CMK (cell line): ENCODE data around the gene CSAD.

Experiments used
- DNase-seq: peaks from one replicate; pipeline ENCODE4 v3.0.0-alpha.2; 2010; ENCODE audit warnings: low read depth

CSAD gene

DNA sequence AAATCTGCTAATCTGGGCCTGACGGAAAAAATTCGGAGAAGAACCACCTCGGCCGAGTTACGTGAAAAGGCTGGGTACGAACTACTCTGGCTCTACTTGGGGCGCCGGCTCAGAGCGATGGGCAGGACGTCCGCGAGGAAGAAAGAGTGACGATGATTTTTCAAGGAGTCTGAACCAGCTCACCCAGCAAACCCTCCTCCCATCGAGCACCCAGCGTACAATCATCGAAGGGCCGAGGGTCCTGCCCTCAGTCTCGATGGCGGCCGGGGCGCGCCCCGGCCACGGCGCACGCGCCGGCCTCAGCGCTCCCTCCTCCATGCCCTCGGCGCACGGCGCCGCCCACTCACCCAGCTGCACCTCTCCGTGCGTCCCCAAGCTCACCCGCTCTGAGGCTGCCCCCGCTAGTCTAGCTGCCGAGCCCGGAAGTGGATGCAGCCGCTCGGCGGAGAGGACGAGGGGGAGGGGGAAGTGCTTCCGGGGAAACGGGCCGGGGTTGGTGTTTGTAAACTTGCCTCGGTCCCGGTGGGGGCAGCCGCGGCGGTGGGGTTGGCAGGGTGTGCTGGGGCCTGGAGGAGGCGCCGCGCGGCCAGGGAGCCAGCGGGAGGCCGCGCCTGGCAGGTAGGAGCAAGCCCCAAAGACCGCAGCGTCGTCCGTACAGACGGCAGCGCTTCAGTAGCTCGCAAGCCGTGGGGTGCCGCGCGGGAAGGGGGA, at the start of gene CSAD, which contains the start of gene ZNF740:
Gene CSAD (minus strand): TSS at position 706 of the 711 bp plus-strand sequence. CDS start 7,455 bp downstream, outside the sequence.
Gene ZNF740 (plus strand): TSS at position 503 of the 711 bp plus-strand sequence. CDS start 1,262 bp downstream, outside the sequence.
- DNase-seq: peak; percentile 96

- no peak for DNase-seq
These were observed 49.6 kb upstream of the CSAD start for GRCh38 chr12:53230108-53230845.

DNA sequence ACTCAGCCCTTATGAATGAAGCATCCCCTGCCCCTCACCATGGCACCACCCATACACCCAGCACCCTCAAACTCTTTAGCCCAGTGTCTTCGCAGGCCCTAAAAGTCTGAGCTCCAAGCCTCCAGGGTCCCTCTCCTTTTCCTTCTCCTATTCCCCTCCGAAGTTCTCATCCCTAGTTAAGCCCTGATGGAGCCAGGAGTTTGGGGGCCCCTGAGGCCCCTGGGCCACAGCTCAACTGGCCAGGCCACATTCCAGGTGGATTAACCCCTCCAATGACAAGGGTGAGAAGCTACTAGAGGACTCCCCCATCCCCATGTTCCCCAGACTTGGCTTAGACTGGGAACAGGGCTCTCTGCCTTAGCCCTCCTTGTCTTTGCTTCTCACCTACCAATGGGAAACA, 48.7 kb upstream of the CSAD start:
- DNase-seq: no peak

DNA sequence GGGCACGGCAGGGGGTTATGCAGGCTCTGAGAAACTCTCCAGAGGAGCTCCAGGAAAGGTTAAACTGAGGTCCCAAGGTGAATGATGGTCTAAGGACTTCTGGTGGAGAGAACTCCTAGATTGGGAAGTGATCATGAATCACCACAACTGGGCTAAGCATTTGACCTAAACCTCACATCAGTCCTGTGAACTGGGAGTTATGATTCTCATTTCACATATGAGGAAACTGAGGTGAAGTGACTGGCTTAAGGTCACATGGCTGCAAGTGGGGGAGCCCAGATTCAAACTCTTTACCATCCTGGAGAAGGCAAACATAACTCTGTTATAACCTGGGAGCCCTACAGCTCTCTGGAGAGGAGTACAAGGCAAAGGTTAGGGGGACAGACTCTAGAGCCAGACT, 47.1 kb upstream of the CSAD start:
- DNase-seq: no peak

GRCh38 chr12:53227341-53227740, 46.6 kb upstream of the CSAD start:
- DNase-seq: no peak

- DNase-seq: no peak
These were observed 46.1 kb upstream of the CSAD start for GRCh38 chr12:53226815-53227214.

GRCh38 chr12:53225635-53226424, 45.1 kb upstream of the CSAD start:
- DNase-seq: no peak

- DNase-seq: no peak
These were observed 44.3 kb upstream of the CSAD start for GRCh38 chr12:53224897-53225634.

GRCh38 chr12:53224061-53224896, 43.6 kb upstream of the CSAD start:
- DNase-seq: no peak

- DNase-seq: no peak
These were observed 42.8 kb upstream of the CSAD start for GRCh38 chr12:53223389-53224060.

DNA sequence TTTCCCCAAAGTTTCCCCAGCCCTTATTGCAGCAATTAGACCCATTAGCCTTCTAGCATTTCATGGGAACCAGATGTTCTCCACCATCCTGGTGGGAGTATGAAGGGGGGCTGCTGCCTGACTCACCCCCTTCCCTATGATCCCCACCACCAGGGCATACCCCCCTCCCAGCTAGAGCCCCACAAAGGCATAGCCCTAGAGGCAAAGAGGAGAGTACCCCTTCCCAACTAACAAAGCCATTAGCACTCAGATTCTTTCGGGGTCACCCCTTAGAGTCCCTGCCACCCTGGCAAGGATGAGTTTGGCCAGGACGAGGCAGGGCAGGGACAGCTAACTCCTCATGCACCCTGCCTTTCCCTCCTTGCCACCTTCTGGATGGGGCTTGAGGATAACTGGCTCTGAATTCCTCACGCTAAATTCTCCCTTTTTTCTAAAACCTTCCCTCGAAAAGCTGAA, 42.1 kb upstream of the CSAD start:
- DNase-seq: no peak

DNA sequence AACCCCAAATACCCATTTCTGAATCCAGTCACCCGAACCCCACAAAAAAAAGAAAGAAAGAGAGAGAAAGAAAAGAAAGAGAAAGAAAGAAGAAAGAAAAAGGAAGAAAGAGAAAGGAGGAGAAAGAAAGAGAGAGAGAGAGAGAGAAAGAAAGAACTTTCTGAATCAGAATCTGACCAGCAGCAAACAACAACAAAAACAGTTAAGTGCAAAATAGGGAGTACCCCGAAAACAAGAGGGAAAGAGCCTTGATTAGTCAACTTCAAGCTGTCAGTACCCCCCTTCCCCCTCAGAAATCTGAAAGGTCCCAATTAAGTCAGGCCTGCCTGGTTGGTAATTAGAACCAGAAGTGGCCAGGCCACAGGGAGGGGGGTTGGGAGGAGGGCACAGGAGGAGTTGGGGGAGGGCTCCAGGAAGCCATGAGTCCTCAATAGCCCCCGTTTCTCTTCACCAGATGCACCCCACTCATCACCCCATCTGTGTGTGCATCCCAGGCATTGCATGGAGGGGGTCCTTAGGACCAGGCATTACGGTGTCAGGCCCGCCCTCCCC, 41.5 kb upstream of the CSAD start:
- no peak for DNase-seq

GRCh38 chr12:53221203-53222080, 40.7 kb upstream of the CSAD start:
- DNase-seq: no peak

- peak; percentile 83 for DNase-seq
These were observed 40.0 kb upstream of the CSAD start for GRCh38 chr12:53220694-53221202.

DNA sequence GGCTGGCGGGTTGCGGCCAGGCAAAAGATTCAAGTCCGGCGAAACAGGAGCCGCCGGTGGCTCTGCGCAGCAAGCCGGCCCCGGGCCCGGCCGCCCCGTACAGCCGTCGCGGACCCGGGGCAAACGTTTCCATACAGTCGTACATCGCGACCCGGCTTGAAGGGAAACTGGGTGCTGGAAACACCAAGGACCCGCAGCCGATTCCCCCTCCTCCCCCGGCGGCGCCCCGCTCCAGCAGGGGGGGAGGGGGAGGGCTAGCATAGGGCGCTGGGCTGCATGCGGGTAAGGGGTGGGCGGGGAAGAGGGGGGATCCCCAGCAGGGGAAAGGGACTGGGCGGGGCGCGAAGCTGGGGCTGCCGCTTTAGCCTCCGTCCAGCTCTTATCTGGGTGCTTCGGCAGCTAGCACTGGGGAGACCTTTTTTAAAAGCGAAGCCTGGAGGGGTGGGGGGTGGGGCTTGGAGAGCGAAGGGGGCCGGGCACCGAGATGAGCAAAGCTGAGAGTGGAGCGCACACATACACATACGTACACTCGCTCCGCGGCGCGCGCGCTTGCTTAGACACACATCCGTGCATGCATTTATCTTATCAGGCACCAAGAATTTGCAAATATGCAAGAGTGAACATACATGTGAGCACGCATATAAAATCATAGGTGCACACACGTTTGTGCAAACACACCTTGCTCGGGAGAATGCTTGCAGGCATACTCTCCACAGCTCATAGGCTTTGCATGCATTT, 39.4 kb upstream of the CSAD start:
- DNase-seq: no peak

- DNase-seq: no peak
These were observed 38.7 kb upstream of the CSAD start for GRCh38 chr12:53219292-53219955.

- no peak for DNase-seq
These were observed 38.0 kb upstream of the CSAD start for GRCh38 chr12:53218551-53219291.
